Effector memory CD4-positive, alpha-beta T cell (primary cell): Measurements from ENCODE around the gene CTBP2.

Experiments used
- DNase-seq, 3 donors: peaks; one replicate each; pipeline ENCODE4 v3.0.0-alpha.2; 2020
- H3K27ac ChIP-seq: 2 replicates; pipeline ENCODE4 v1.7.0; 2013; ENCODE audit warnings: mild to moderate bottlenecking, low read length, moderate library complexity; ENCODE audit not compliant: insufficient read depth, poor library complexity, severe bottlenecking
- H3K27me3 ChIP-seq: replicated peaks from 2 replicates; pipeline ENCODE4 v1.7.0; 2013; ENCODE audit warnings: mild to moderate bottlenecking, low read length; ENCODE audit not compliant: insufficient read depth, control insufficient read depth, poor library complexity, severe bottlenecking
- H3K36me3 ChIP-seq: 2 replicates; pipeline ENCODE4 v1.7.0; 2013; ENCODE audit warnings: mild to moderate bottlenecking, low read length, moderate library complexity; ENCODE audit not compliant: control insufficient read depth, insufficient read depth
- H3K4me1 ChIP-seq: 2 replicates; pipeline ENCODE4 v1.7.0; 2013; ENCODE audit warnings: low read length, mild to moderate bottlenecking; ENCODE audit not compliant: control insufficient read depth, insufficient read depth, poor library complexity, severe bottlenecking
- H3K4me3 ChIP-seq: 2 replicates; pipeline ENCODE4 v1.7.0; 2013; ENCODE audit warnings: low read length, low read depth, mild to moderate bottlenecking; ENCODE audit not compliant: insufficient read depth, poor library complexity, severe bottlenecking
- H3K9me3 ChIP-seq: 2 replicates; pipeline ENCODE4 v1.7.0; 2013; ENCODE audit warnings: mild to moderate bottlenecking, low read length, moderate library complexity; ENCODE audit not compliant: control insufficient read depth

The CTBP2 gene

DNA sequence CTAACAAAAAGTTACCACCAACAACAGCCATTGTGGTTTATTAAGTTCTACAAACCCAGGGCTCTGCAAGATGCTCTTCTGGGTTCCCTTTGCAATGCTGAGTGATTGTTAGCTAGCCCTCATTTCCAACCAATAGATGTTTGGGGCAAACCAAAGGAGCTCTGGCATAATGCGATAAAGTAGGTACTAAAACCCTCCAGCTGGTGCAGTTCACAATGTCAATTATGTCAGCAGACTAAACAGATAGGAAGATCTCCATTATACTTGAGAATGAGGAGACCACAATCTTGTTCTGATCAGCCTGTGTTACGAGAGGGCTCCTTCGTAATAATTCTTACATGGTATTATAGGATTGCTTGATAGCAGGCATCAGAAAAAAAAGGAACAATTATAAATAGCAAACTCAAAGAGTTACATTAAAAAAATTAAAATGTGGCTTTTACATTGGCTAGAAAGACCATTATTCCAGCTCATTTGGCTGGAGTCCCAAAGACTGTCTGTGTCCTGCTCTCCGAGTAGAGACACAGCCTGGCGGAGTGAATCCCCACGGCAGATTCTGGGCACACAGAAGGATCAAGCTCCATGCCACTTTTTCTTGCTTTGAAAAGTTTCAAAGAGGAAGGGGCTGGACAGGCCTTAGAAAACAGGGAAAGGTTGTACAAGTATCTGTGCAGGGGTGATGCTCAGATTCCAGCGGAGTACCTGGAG lies 124.6 kb downstream of the CTBP2 start:
- DNase-seq: no peak
- H3K27me3 ChIP-seq: no peaks in the 10 kb centered on the region
- no peak overlapping the region for H3K27ac ChIP-seq
- H3K4me1 ChIP-seq: no peaks in the 10 kb centered on the region
- H3K4me3 ChIP-seq: no peak overlapping the region
- no peaks in the 10 kb centered on the region for H3K9me3 ChIP-seq
- no peaks in the 10 kb centered on the region for H3K36me3 ChIP-seq

DNA sequence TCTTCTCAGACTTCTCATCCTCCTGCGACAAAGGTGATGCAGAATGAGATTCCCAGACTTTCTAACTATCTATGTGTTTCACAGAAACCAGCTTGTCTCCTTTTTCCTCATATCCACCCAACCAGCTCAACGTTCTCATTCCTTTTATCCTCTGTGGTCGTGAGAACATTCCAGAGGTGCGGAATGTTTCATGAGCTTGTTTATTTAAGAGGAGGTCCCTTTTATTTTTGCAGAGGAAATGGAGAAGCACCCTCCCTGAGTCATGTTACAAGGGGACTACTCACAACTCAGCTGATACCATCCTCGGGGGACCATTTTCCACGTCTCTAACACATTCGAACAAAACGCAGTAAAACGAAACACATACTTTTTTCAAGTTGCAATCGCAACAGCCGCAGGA lies 125.2 kb downstream of the CTBP2 start:
- Histone ChIP-seq H3K4me1 (no peaks in the 10 kb centered on the region), H3K4me3 (no peak overlapping the region), H3K27ac (no peak overlapping the region), H3K9me3 (no peaks in the 10 kb centered on the region), H3K36me3 (no peaks in the 10 kb centered on the region), H3K27me3 (no peaks in the 10 kb centered on the region)
- no peak for DNase-seq

- no peaks in the 10 kb centered on the region for H3K27me3 ChIP-seq
- no peak for DNase-seq
- no peak overlapping the region for H3K27ac ChIP-seq
- H3K36me3 ChIP-seq: no peaks in the 10 kb centered on the region
- H3K9me3 ChIP-seq: no peaks in the 10 kb centered on the region
- no peaks in the 10 kb centered on the region for H3K4me1 ChIP-seq
- no peak overlapping the region for H3K4me3 ChIP-seq
These were observed 125.7 kb downstream of the CTBP2 start for GRCh38 chr10:125034675-125035074.

GRCh38 chr10:125033146-125033924 lies 127.0 kb downstream of the CTBP2 start:
- H3K4me3 ChIP-seq: no peak overlapping the region
- no peaks in the 10 kb centered on the region for H3K36me3 ChIP-seq
- H3K9me3 ChIP-seq: no peaks in the 10 kb centered on the region
- no peaks in the 10 kb centered on the region for H3K4me1 ChIP-seq
- H3K27ac ChIP-seq: no peak overlapping the region
- no peaks in the 10 kb centered on the region for H3K27me3 ChIP-seq
- no peak for DNase-seq

GRCh38 chr10:125032474-125033020 lies 127.8 kb downstream of the CTBP2 start:
- Histone ChIP-seq H3K9me3 (no peaks in the 10 kb centered on the region), H3K27ac (no peak overlapping the region), H3K36me3 (no peaks in the 10 kb centered on the region), H3K27me3 (no peaks in the 10 kb centered on the region), H3K4me3 (no peak overlapping the region), H3K4me1 (no peaks in the 10 kb centered on the region)
- DNase-seq: no peak

GRCh38 chr10:125030567-125031197 lies 129.7 kb downstream of the CTBP2 start:
- DNase-seq: no peak
- Histone ChIP-seq H3K9me3 (no peaks in the 10 kb centered on the region), H3K36me3 (no peaks in the 10 kb centered on the region), H3K4me3 (no peak overlapping the region), H3K4me1 (no peaks in the 10 kb centered on the region), H3K27me3 (no peaks in the 10 kb centered on the region), H3K27ac (no peak overlapping the region)

DNA sequence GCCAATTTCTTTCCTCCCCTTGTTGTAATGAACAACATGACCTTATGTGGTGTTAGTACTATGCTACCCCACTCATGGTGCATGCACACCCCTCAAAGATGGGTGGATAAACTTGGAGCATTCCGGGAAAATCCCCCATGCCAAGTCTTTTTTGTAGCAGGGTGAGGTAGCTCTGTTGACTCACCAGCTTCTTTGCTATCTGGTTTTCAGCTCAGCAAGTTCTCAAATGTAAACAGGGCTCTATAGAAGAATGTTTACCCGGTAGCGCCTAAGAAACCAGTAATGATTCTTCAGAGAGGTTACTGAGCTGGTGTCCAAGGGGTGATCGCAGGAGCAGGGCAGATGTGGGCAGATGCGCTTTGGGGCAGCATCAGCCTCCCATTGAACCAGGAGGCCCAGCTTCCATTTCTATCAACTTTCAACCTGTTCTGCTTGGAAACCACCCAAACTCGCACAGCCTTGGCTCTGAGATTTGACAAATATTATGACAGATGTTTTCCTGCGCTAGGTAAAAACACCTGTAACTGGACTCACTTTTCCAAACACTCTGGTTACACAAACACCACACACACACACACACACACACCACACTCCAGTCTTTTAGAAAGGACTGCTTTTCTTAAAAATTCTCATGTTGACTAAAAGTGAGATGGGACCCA lies 130.7 kb downstream of the CTBP2 start:
- Histone ChIP-seq H3K4me1 (no peaks in the 10 kb centered on the region), H3K36me3 (no peaks in the 10 kb centered on the region), H3K4me3 (no peak overlapping the region), H3K27me3 (no peaks in the 10 kb centered on the region), H3K27ac (no peak overlapping the region), H3K9me3 (no peaks in the 10 kb centered on the region)
- DNase-seq: no peak

GRCh38 chr10:125027871-125028869 lies 132.2 kb downstream of the CTBP2 start:
- H3K36me3 ChIP-seq: no peaks in the 10 kb centered on the region
- no peaks in the 10 kb centered on the region for H3K4me1 ChIP-seq
- H3K9me3 ChIP-seq: no peaks in the 10 kb centered on the region
- DNase-seq: no peak
- H3K27me3 ChIP-seq: no peaks in the 10 kb centered on the region
- no peak overlapping the region for H3K4me3 ChIP-seq
- H3K27ac ChIP-seq: no peak overlapping the region
